ENCODE measurements around the gene STARD4. TPM values are rescaled to one million over a fixed set of nuclear protein-coding genes. Genes with fewer than 3 reads are reported as not detected.
A peak's percentile ranks its signal among the peaks of the same experiment; 100 is the strongest.

The STARD4 gene, protein sequence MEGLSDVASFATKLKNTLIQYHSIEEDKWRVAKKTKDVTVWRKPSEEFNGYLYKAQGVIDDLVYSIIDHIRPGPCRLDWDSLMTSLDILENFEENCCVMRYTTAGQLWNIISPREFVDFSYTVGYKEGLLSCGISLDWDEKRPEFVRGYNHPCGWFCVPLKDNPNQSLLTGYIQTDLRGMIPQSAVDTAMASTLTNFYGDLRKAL
- polyA plus RNA-seq (ENCODE audit: insufficient read depth in 1 of 5, insufficient read length in 5 of 5, low replicate concordance in 1 of 5) = 10 to 100 TPM; 28.9 to 49.1 (median 37.3) TPM
- long read RNA-seq, donor 1, full-length matches to known transcripts = 10 of 10 reads
- long read RNA-seq, donor 1, partial matches to known transcripts = 0 of 10 reads
- long read RNA-seq, donor 1, other reads (novel, unspliced or antisense) = 0 of 10 reads
- long read RNA-seq, donor 2, full-length matches to known transcripts = 3 of 3 reads
- long read RNA-seq, donor 2, partial matches to known transcripts = 0 of 3 reads
- long read RNA-seq, donor 2, other reads (novel, unspliced or antisense) = 0 of 3 reads
- long read RNA-seq, donor 3, full-length matches to known transcripts = 2 of 2 reads
- long read RNA-seq, donor 3, partial matches to known transcripts = 0 of 2 reads
- long read RNA-seq, donor 3, other reads (novel, unspliced or antisense) = 0 of 2 reads
- long read RNA-seq, donor 4, partial matches to known transcripts = 0 of 2 reads
- long read RNA-seq, donor 4, other reads (novel, unspliced or antisense) = 0 of 2 reads
- long read RNA-seq, donor 5, full-length matches to known transcripts = 8 of 8 reads
- long read RNA-seq, donor 5, partial matches to known transcripts = 0 of 8 reads
- long read RNA-seq, donor 5, other reads (novel, unspliced or antisense) = 0 of 8 reads
- long read RNA-seq, donor 6, full-length matches to known transcripts = 6 of 6 reads
- long read RNA-seq, donor 6, partial matches to known transcripts = 0 of 6 reads
- long read RNA-seq, donor 6, other reads (novel, unspliced or antisense) = 0 of 6 reads
- long read RNA-seq, donor 7, full-length matches to known transcripts = 5 of 5 reads
- long read RNA-seq, donor 7, partial matches to known transcripts = 0 of 5 reads
- long read RNA-seq, donor 7, other reads (novel, unspliced or antisense) = 0 of 5 reads
- long read RNA-seq, donor 8, partial matches to known transcripts = 0 of 1 reads
- long read RNA-seq, donor 8, other reads (novel, unspliced or antisense) = 0 of 1 reads

DNA sequence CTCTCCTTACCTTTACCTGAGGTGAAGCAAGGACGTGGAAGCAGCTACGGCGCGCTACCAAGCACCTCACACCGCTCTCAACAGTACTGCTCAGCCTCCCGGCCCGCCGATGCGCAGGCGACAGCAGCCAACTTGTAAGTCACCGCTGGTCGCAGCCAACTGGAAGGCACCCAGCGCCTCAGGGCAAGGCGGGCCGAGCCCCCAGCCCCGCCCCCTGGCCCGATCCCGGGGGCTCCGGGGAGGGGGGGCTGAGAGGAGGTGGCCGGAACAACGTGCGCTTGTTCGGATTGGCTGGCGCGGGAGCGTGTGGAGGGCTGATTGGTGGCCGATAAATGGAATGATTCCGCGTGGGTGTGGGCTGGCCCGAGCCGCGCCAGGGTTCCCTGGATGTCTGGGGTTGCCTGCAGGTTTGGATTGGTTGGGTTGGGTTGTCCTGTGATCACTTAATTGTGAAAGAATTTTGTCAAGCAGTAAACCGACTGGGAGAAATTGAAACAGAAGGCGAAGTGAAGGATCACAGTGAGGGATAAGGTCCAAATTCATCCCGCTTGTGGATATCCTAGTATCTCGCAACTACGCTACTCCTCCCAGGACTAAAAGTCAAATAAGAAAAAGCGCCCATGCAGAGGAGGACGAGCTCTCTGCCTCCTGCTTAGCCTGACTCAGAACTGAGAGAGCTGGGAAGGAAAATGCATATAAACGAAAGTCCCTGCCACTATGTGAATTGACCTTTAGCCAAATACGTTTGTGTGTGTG lies at the start of gene STARD4:
STARD4 (minus strand) TSS at position 161 of the 756 bp plus-strand sequence. CDS start 5,102 bp downstream, outside the sequence.
- DNase-seq = peak; percentile 94 to 95

DNA sequence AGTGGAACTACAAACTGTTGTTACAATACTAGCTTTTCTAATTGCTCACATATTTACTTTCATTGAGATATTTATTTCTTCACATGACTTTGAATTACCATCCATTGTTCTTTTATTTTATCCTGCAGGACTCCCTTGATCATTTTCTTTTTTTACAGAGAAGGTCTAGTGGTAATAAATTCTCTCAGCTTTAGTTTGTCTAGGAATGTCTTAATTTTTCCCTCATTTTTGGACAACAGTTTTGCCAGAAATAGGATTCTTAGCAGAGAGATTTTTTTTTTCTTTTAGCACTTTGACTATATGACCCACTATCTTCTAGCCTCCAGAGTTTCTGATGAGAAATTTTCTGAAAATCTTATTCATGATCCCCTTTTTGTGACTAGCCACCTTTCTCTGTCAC lies 47.3 kb upstream of the STARD4 start:
- no peak for DNase-seq

DNA sequence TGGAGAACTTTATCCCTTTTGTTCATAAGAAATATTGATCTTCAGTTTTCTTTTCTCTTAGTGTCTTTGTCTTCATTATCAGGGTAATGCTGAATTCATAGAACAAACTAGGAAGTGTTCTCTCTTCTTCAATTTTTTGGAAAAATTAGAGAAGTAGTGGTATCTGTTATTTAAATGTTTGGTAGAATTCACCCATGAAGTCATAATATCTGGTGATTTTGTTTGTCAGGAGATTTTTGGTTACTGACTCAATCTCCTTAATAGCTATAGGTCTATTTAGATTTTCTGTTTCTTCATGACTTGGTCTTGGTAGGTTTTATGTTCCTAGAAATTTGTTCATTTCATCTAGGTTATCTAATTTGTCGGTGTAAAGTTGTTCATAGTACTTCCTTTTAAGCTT lies 45.4 kb upstream of the STARD4 start:
- no peak for DNase-seq

DNA sequence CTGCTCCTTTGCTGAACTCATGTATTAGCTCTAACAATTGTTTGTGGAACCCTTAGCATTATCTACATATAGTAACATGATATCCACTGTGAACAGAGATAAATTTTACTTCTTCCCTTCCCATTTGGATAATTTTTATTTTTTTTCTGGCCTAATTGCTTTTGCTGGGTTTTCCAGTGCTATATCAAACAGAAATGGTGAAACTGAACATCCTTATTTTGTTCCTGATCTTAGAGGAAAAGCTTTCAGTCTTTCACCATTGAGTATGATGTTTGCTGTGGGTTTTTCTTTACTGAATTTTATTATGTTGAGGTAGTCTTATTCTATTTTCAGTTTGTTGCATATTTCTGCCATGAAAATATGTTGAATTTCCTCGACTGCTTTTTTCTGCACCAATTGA lies 44.8 kb upstream of the STARD4 start:
- no peak for DNase-seq

DNA sequence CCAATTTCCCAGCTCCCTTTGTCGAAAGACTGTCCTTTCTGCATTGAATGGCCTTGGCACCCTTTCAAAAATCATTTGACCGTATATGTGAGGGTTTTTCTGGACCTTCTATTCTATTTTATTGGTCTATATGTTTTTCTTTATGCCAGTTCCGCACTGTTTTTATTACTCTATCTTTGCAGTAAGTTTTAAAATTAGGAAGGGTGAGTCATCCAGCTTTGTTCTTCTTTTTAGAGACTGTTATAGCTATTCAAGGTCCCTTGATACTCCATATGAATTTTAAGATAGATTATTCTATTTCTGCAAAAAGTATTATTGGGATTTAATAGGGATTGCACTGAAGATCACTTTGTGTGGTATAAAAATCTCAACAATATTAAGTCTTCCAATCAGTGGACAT lies 44.2 kb upstream of the STARD4 start:
- no peak for DNase-seq

DNA sequence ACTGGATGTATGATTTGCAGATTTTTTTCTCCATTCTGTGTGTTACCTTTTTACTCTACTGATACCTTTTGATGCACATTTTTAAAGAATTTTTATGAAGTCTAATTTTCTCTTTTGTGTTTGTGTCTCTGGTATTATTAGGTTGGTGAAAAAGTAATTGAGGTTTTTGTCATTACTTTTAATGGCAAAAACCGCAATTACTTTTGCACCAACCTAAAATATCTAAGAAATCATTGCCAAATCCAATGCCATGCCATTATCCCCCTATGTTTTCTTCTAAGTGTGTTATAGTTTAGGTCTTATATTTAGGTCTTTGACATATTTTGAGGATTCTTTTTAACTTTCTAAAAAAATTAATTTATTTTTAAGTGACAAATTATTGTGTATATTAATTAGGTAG lies 43.4 kb upstream of the STARD4 start:
- no peak for DNase-seq

DNA sequence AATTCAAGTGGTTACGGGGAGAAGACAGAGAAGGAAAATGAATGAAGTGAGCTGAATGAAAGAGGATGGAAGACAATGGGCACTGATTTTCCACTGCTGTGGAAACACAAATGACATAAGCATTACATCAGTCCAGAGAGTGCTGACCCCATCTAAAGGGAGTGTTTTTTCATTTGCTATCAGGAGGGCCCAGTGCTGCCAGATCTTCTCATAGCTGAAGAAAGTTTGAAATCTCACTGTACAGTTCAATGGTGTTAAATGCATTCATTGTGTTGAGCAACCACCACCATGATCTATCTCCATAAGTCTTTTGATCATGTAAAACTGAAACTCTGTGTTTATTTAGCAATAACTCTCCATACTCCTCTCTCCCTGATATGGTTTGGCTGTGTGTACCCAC lies 41.5 kb upstream of the STARD4 start:
- DNase-seq = no peak

DNA sequence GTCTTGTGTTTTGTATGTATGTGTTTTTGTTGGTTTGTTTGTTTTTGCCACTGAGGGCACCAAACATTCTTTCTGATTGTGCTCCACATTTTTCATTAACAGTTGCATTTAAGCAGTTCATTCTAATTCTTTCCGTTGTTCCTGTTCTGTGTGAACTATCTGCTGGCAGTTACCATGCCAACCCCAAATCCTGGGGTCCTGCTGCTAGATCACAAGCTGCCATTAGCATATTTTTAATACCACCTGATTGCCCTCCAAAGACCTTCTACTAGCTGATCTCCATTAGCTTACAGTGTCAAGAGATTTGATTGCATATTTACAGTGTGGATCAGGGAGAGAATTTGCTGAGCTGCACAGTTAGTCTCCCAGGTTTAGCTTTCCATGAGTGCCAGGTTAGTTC lies 40.6 kb upstream of the STARD4 start:
- DNase-seq = no peak

DNA sequence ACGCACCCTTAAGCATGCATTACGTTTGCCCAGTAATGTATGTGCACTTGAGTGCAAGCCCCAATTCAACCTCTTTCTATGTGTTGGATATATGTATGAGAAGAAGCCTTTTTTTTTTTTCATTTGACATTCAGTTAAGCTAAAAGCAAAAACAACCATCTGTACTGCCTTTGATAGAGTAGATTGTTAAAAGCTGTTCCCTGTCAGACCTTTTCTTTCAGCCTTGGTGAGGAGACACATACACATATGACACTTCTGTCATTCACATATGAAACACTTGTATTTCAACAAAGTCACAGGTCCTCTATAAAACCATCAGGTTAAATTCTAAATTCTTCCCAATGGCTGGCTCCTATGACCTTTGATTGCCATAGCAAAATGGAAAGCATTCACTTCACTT lies 40.2 kb upstream of the STARD4 start:
- DNase-seq = no peak

DNA sequence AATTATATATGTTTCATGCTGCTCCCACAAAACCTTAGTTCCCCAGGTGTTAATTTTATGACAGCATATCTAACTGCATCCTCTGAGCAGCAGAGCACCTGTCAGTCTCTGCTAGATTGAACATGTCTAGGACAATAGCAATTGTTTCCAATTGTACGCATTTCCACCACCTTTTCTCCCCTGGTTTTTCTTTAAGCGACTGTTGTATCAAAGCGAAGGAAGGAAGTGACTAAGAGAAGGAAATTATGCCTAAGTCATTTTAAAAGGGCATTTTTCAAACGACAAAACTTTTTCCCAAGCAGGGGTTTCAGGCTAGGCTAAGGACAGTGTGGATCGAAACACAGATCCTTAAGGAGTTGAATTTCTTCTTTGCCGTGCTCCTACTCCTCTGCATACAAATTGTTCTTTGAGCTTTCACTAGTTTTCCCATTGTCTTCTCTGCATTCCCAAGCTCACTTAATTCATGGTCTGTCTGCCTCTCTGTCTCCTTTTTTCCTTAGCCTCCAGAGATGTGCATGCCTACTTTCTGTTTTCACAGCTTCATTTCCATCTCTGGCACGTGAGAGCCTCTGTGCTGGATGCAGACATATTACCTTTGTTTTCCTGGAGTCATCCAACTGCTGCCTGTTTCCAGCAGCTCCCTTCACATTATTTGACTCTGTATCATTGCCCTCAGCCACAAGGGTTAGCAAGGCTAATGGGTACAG lies 39.4 kb upstream of the STARD4 start:
- DNase-seq = no peak

DNA sequence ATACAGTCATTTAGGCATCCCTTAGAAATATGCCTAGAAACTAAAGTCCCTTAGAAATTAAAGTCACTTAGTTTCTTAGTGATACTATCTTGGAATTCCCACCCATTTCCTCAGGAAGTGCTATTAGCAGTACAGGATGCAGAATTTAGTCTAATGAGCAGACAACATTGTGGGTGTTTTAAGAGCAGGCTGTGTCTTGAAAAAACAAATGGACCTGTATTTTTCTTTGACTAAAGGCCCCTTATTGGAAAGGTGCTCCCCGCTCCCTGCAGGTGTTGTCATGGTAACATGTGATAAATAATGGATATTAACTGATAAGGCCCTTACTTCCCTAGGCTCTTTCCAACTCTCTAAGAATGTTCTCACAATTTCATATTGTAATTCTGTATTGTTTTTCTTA lies 38.8 kb upstream of the STARD4 start:
- no peak for DNase-seq

DNA sequence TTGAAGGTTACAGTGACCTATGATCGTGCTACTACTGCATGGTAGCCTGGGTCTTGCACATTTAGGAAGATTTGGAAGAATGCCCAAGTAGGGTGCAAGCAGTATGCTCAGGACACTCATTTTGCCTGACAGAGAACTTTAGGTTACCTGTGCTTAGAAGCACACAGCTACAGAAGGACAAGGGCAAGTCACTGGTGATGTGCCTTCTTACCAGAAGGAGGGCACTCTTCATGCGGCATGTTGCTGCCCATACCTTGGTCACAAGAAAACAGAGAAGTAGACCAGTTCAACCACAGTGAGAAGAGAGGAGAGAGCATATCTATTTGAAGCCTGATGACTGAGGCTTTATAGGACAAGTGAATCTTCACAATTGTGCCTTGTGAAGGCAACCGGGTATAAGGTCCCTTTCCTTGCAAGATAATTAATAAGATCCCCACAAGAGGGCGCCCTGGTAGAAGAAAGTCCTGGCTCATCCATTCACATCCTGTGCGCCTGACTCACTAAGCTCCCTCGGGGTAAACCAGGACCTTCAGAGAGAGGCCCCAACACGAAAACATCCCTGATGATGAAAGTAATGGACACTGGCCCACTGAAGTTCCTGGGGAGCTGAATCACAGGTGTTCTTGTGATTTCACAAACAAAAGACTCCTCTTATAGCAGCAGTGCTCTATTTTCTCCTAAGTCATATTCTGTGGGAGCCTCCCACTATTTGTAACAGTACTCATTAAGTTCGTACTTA lies 38.1 kb upstream of the STARD4 start:
- peak; percentile 75 to 85 for DNase-seq

DNA sequence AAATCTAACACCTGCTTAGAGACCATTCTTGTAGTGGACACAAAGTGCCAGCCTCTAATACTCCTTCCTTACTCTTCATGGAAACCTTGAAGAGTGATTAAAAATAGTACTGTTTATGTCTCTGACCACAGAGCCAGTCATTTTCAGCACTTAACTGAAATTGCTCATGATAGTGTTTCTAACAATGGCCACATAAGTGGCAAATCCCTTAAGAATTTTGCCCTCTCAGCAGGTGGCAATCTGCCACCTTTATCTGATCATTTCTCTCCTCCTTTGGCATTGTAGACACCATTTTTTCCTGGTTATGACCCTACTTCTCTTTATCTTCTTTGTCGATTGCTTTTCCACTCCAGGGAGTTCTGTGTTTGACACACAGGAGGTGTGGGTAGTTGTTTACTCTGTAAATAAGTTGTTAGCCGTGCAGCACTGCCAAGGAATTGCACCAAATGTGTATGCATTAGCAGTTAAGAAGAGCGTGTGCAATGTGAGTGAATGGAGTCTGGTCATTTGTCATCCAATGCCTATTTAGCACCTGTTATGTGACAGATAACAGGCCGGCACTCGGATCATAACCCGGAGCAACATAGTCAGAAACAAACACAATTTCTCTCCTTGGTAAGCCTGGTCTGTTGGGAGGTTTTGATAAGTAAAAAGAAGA lies 36.8 kb upstream of the STARD4 start:
- no peak for DNase-seq

DNA sequence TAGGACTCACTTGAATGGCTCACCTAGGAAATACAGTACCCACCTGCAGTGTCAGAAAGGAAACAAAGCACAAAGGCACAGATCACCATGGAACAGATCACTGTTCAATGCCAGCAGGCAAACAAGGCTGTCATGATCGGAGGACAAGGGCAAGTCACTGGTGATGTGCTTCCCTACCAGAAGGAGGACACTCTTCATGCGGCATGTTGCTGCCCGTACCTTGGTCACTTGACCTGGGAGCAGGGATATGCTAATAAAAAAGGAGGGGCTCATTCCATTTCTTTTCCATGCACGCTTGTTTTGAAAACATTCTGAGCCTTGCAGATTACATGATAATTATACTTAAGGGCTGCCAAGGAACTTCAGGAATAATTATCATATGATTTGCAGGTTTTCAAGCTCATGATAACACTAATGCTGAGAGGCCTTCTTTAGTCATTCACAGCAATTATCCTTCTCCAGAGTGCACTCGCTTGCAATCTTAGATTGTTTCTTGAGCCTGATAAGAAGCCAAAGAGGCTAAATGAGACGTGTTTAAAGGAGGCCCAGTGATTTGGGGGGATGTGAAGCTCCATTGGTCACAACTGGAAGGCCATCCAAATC lies 36.1 kb upstream of the STARD4 start:
- no peak for DNase-seq

DNA sequence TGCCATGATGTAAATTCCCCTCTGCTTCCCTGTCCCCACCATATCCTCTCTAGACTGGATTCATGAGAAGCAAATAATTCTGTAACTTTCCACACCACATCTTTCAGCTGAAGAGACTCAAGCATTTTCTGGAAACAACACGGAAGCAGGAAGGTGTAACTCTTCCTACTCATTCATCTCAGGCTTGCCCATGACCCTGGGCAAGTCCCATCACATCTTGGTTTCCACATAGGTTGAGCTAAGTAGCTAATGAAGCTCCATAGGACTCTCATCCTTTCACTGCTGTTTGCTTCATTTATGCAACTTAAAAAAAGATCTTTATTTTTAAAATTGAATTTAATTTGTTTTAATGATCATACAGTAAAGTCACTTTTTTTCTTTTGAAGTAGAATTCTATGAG lies 32.7 kb upstream of the STARD4 start:
- no peak for DNase-seq

DNA sequence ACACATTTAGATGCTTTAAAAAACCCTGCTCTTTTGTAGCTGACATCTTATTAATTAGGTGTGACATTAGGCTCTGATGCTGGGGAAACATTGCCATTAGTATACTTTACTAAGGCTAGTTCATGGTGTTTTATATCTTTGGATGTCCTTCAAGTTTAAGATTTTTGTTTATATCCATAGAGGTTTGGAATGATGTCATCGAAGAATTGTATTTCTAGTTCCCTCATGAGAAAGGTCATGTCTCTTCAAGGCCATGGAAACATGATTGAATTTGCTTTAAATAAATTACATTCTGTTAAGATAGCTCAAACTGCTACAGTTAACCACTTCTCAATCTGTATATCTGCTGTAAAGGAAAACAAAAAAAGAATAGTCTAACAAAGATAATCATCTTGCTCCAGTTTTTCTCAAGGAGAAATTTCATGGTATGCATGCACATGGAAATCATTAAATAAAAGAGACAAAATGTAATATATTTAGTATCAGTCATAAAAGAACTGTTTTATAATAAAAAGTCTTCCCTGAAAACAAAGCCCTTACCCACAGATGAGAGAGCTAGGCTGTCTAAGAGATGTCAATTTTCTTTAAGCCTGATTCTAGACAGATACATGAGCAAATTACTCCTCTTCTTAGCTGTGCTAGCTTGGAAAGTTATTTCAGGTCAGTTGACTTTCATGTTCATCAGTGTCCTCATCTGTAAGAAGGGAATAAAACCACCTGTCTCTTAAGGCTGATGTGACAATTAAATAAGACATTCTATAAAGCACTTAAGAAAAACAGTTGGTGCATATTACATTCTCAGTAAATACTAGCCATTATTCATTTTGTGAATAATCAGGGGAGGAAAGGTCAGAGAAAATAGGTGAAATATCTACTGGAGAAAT lies 25.0 kb upstream of the STARD4 start:
- DNase-seq = peak; percentile 64 to 69

DNA sequence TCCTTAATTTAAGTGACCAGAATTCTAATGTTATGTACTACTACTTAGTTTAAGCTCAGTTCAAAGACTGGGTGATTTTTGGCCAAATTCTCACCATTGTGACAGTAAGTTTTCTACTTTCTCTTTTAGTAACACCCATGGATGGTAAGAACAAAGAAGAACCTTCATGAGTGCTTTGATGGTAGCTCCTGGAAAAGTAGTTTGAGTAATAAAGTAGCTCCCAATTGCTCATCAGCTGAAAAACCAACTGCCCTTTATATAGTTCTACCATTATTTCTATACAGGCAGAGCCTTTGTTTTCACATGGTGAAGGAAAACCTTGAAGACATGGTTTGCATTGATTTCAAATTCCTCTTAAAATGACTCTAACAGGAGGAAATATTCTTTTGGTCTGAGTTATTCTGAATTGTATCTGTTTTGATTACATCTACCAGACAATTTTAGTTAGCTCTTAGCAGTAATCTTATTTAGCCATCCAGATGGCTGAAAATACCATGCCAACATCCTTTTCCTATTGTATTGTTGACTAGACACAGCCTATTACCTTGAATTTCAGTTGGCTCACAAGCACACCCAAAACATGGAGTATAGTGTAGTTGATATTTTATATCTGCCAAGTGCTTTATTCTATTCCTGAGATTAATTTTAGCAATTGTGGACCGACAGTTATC lies 23.7 kb upstream of the STARD4 start:
- DNase-seq = no peak

Measured in right lung (tissue), 10 donors.